ENCODE data around the gene RLN3.

DNA sequence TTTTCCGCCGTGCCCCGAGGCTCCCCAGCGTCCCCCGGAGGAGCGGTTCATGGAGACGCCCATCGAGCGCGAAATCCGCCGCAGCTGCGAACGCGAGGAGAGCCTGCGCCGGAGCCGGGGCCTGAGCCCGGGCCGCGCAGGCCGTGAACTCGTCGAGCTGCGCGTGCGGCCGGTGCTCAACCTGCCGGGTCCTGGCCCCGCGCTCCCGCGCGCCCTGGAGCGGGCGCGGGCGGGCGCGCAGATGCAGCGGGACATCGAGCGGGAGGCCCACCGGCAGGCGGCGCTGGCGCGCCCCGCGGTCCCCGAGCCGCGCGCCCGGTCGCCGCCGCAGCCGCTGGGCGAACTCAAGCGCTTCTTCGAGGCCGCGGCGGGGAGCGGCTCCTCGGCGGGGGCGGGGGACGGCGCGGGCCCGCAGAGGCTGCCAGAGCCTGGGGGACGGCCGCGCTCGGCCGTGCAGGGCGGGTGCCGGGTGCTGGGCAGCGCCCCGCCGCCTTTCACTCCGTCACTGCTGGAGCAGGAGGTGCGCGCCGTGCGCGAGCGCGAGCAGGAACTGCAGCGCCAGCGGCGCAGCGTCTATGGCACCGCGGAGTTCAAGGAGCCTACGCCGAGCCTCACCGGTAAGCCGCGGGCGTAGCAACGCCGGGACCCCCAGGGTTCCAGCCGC is 45.4 kb downstream of the RLN3 start:
- TF ChIP-seq, protein P1, sequence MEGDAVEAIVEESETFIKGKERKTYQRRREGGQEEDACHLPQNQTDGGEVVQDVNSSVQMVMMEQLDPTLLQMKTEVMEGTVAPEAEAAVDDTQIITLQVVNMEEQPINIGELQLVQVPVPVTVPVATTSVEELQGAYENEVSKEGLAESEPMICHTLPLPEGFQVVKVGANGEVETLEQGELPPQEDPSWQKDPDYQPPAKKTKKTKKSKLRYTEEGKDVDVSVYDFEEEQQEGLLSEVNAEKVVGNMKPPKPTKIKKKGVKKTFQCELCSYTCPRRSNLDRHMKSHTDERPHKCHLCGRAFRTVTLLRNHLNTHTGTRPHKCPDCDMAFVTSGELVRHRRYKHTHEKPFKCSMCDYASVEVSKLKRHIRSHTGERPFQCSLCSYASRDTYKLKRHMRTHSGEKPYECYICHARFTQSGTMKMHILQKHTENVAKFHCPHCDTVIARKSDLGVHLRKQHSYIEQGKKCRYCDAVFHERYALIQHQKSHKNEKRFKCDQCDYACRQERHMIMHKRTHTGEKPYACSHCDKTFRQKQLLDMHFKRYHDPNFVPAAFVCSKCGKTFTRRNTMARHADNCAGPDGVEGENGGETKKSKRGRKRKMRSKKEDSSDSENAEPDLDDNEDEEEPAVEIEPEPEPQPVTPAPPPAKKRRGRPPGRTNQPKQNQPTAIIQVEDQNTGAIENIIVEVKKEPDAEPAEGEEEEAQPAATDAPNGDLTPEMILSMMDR (IDR thresholded peaks at IDR 0.05) = peak in 3 of 6 experiments; percentile 81 to 94 (median 89)
- TF ChIP-seq POLR2A (IDR thresholded peaks at IDR 0.05) = peak in 1 of 2 donors; percentile 56
